ENCODE data around the gene GATAD2A. TPM values are rescaled to one million over a fixed set of nuclear protein-coding genes. Genes with fewer than 3 reads are reported as not detected.

Gene GATAD2A
- total RNA-seq, 1 donor from 2014 or later = 304 TPM

GRCh38 chr19:19438366-19439175 is 33.1 kb downstream of the GATAD2A start:
- H3K27me3 ChIP-seq (ENCODE audit: control insufficient read depth, insufficient read depth, low read length) = no peaks in the 10 kb centered on the region
- DNase-seq (ENCODE audit: low read depth) = no peak
- no peak overlapping the region for H3K4me3 ChIP-seq (ENCODE audit: low read depth, low read length)
- TF ChIP-seq CTCF (IDR thresholded peaks at IDR 0.05; ENCODE audit: insufficient read depth, low read length, poor library complexity, severe bottlenecking) = no peak
- H3K36me3 ChIP-seq (ENCODE audit: control insufficient read depth, insufficient read depth, low read length) = no peaks in the 10 kb centered on the region

- H3K36me3 ChIP-seq (ENCODE audit: control insufficient read depth, insufficient read depth, low read length) = no peaks in the 10 kb centered on the region
- DNase-seq (ENCODE audit: low read depth) = no peak
- H3K27me3 ChIP-seq (ENCODE audit: control insufficient read depth, insufficient read depth, low read length) = no peaks in the 10 kb centered on the region
- no peak overlapping the region for H3K4me3 ChIP-seq (ENCODE audit: low read depth, low read length)
- no peak for TF ChIP-seq CTCF (IDR thresholded peaks at IDR 0.05; ENCODE audit: insufficient read depth, low read length, poor library complexity, severe bottlenecking)
Measured at GRCh38 chr19:19439176-19439482, 33.7 kb downstream of the GATAD2A start.

GRCh38 chr19:19443283-19443682 is 37.8 kb downstream of the GATAD2A start:
- Histone ChIP-seq H3K36me3 (ENCODE audit: control insufficient read depth, insufficient read depth, low read length) (no peaks in the 10 kb centered on the region), H3K4me3 (ENCODE audit: low read depth, low read length) (no peak overlapping the region), H3K27me3 (ENCODE audit: control insufficient read depth, insufficient read depth, low read length) (no peaks in the 10 kb centered on the region)
- DNase-seq (ENCODE audit: low read depth) = no peak
- no peak for TF ChIP-seq CTCF (IDR thresholded peaks at IDR 0.05; ENCODE audit: insufficient read depth, low read length, poor library complexity, severe bottlenecking)

GRCh38 chr19:19443902-19444680 is 38.6 kb downstream of the GATAD2A start:
- Histone ChIP-seq H3K36me3 (ENCODE audit: control insufficient read depth, insufficient read depth, low read length) (no peaks in the 10 kb centered on the region), H3K27me3 (ENCODE audit: control insufficient read depth, insufficient read depth, low read length) (no peaks in the 10 kb centered on the region), H3K4me3 (ENCODE audit: low read depth, low read length) (no peak overlapping the region)
- no peak for TF ChIP-seq CTCF (IDR thresholded peaks at IDR 0.05; ENCODE audit: insufficient read depth, low read length, poor library complexity, severe bottlenecking)
- DNase-seq (ENCODE audit: low read depth) = no peak

- Histone ChIP-seq H3K36me3 (ENCODE audit: control insufficient read depth, insufficient read depth, low read length) (no peaks in the 10 kb centered on the region), H3K27me3 (ENCODE audit: control insufficient read depth, insufficient read depth, low read length) (no peaks in the 10 kb centered on the region), H3K4me3 (ENCODE audit: low read depth, low read length) (no peak overlapping the region)
- DNase-seq (ENCODE audit: low read depth) = no peak
- TF ChIP-seq CTCF (IDR thresholded peaks at IDR 0.05; ENCODE audit: insufficient read depth, low read length, poor library complexity, severe bottlenecking) = no peak
Measured at GRCh38 chr19:19444681-19445155, 39.2 kb downstream of the GATAD2A start.

Measured in kidney epithelial cell (primary cell).